ENCODE measurements around the gene PAOX.
"Not testable (repeated sequence)": the region's sequence is repeated elsewhere in the genome, so short reads cannot be mapped to it uniquely, and the experiment has no call there.

The PAOX gene

GRCh38 chr10:133385214-133385613 is 6.2 kb downstream of the PAOX start:
- DNase-seq (ENCODE audit: low read depth in 2 of 2): no peak

- DNase-seq (ENCODE audit: low read depth in 2 of 2): not testable (repeated sequence)
Measured at GRCh38 chr10:133386951-133387350, 7.9 kb downstream of the PAOX start.

DNA sequence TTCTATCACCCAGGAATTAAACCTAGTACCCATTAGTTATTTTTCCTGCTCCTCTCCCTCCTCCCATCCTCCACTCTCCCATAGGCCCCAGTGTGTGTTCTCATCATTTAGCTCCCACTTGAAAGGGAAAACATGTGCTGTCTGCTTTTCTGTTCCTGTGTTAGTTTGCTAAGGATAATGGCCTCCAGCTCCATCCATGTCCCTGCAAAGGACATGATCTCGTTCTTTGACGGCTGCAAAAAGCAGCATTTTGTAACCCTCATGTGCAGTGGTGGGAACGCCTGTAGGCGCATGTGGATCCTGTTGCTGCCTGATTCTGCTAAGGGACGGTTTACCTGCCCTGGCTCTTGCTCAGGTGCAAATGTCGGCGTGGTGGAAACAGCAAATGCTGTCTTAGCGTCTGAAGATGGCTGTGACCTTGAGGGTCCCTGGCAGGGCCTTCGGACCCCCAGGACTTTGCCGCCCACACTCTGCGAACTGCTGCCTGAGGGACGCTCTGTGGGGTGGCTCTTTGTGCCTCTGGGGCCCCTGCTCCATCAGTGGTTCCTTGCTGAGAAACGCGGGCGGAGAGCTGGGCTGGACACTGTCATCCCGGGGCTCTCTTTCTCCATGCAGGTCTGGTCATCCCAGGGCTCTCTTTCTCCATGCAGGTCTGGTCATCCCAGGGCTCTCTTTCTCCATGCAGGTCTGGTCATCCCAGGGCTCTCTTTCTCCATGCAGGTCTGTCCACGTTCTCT is 9.3 kb downstream of the PAOX start:
- DNase-seq (ENCODE audit: low read depth in 2 of 2): no peak

DNA sequence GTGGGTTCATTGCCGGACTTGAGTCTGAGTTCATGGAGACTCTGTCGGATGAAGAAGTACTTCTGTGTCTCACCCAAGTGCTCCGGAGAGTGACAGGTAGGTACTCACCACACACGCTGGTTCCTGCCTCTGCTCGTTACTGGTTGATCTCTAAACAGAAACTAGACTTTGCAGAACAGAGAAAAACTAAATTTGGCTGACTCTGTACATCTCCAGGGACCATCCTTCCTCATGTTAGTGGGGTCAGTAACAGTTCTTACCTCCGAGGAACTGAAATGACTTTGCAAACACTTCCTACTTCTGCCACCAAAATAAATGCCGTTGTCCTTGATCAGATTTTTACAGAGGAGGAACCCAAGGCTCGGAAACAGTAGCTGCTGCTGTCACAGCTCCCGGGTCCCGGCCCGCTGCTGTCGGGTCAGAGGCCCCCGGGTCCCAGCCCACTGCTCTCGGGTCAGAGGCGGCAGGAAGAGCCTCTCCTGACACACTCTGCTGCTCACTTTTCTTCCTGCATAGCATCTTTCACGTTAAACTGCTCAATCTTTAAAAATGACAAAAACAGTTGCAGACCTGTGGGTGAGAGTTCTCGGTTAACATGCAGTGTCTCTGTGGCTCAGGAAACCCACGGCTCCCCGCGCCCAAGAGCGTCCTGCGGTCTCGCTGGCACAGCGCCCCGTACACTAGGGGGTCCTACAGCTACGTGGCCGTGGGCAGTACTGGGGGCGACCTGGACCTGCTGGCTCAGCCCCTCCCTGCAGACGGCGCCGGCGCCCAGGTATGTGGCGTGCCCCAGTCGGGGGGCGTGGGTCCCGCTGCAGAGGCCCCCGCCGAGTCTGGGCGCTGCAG is 10.1 kb downstream of the PAOX start:
- no peak for DNase-seq (ENCODE audit: low read depth in 2 of 2)

DNA sequence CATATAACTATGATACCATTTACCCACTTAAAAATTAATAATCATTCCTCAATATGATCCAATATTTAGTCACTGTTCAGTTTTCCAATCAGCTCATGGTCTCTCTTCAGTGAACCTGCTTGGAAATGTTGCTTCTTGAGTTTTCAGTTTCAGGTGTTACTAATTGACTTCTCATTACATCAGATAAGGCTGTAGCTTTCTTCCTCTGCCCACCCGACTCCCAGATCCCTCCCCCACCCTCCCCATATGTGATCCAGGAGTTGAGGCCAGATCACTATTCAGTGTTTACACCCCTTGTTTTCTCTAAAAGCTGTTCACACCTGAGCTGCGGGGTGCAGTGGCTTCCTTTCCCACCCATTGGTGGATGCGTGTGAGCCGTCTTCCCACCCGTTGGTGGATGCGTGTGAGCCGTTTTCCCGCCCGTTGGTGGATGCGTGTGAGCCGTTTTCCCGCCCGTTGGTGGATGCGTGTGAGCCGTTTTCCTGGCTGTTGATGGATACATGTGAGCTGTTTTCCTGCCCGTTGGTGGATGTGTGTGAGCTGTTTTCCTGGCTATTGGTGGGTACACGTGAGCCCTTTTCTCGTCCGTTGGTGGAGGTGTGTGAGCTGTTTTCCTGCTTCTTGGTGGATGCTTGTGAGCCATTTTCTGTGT is 11.7 kb downstream of the PAOX start:
- DNase-seq (ENCODE audit: low read depth in 2 of 2): no peak

DNA sequence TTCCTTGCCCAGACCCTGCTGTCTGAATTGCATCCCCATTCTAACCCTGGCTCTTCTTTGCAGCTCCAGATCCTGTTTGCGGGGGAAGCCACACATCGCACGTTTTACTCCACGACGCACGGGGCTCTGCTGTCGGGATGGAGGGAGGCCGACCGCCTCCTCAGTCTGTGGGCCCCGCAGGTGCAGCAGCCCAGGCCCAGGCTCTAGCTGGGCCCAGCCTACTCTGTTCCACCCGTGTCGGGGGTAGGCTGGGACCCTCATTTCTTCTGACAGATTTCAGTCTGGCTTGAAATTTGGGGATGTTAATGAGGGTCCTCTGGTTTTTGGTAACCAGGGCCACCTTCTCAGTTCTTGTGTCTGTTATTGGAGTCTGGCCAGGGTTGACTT is 12.2 kb downstream of the PAOX start:
- no peak for DNase-seq (ENCODE audit: low read depth in 2 of 2)

- DNase-seq (ENCODE audit: low read depth in 2 of 2): no peak
Measured at GRCh38 chr10:133391761-133392518, 12.9 kb downstream of the PAOX start.

DNA sequence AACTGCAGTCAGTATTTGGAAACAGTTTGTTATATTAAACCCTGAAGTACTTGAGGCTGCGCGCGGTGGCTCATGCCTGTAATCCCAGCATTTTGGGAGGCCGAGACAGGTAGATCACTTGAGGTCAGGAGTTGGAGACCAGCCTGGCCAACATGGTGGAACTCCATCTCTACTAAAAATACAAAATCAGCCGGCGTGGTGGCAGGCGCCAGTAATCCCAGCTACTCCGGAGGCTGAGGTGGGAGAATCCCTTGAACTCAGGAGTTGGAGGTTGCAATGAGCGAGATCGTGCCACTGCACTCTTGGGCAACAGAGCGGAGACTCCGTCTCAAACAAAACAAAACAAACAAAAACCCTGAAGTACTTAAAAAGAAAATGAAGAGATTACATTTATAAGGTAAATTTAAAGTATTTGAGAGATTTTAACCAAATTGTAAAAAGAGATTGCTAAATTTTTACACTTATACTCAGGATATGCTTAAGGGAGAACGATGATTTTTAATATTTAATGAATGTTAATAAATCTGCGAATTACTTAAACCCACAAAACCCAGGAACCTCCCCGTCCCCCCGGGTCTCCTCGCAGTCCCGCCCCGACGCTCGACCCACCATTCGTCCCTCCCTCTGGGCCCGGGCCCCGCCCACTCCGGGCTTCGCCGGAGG is 14.5 kb downstream of the PAOX start:
- peak in 1 of 2 donors; percentile 92 for DNase-seq (ENCODE audit: low read depth in 2 of 2)

GRCh38 chr10:133394064-133394663 is 15.1 kb downstream of the PAOX start, which contains the start of gene MTG1:
Gene MTG1, plus strand, starts transcription at chr10:133394157. Its CDS starts 64 bp downstream, at chr10:133394221.
- DNase-seq (ENCODE audit: low read depth in 2 of 2): peak in 1 of 2 donors; percentile 82

DNA sequence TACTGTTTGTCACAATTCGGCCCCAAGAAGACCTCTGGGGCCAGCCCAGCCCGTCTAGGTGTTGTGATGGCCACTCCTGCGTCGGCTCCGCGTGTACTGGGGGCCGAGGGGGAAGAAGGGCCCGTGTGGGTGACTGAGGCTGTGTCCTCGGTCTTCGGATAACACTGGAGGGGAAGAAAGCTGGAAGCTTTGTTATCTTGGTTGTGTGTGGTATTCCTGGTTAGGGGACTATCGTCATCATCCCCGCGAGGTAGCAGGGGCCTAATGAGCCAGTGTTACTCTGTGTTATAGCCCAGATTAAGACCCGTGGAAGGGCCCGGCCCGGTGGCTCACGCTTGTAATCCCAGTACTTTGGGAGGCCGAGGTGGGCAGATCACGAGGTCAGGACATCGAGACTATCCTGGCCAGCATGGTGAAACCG is 15.7 kb downstream of the PAOX start:
- no peak for DNase-seq (ENCODE audit: low read depth in 2 of 2)

DNA sequence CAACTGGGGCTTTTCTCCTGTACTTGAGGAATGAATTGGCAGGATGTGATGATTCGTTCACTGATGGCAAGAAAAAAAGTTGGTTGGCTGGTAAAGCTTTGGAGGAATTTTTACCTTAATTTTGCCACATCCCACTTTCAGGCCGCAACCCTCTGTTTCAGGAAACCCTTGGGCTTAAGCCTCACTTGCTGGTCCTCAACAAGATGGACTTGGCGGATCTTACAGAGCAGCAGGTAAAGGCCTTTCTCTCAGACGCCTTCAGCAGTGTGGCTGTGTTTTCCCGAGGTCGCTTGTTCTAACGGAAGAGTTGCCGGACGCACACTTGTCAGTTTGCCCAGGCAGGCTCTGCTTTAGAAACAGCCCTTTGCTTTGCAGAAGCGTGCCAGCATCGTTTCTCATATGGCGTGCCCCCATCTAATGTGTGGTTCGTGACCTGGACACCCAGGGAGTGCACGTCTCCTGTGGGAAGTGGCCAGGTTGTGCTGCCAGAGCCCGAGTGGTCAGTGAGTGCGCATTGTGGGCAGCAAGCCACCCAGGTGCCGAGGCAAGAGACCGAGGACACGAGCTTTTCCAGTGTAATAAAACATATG is 17.1 kb downstream of the PAOX start:
- no peak for DNase-seq (ENCODE audit: low read depth in 2 of 2)

DNA sequence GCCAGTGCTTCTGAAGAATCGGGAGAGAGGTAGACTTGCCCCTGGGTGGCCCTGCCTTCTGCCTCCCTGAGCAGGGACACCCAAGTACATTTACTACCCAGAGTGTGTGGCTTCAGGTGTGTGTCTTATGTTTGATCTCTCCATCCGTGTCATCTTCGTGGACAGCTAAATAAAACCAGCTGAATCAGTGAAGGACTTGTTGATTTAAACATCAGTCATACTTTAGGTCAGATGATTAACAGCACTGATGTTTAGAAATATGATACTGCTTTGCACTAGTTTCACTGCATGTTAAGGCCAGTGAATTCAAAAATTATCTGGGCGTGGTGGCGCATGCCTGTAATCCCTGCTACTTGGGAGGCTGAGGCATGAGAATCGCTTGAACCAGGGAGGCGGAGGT is 18.9 kb downstream of the PAOX start:
- DNase-seq (ENCODE audit: low read depth in 2 of 2): no peak

DNA sequence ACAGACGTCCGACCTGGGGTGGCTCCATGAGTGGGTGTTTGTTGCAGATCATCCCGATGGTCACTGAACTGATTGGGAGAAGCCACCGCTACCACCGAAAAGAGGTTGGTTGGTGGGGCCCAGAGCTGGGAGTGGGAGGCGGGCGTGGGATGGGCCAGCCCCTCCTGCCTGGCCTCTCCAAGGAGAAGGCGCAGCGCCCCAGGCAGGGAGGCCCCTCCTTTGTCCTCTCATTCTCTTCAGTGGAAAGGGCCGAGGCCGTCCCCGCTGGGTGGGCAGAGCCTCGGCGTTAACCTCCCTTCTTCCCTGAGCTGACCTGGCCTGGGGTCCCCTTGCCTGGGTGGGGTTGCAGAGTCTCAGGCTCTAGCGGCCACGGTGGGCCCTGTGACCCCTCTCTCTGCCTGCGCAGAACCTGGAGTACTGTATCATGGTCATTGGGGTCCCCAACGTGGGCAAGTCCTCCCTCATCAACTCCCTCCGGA is 20.1 kb downstream of the PAOX start:
- no peak for DNase-seq (ENCODE audit: low read depth in 2 of 2)

- no peak for DNase-seq (ENCODE audit: low read depth in 2 of 2)
Measured at GRCh38 chr10:133400624-133401424, 21.8 kb downstream of the PAOX start.

DNA sequence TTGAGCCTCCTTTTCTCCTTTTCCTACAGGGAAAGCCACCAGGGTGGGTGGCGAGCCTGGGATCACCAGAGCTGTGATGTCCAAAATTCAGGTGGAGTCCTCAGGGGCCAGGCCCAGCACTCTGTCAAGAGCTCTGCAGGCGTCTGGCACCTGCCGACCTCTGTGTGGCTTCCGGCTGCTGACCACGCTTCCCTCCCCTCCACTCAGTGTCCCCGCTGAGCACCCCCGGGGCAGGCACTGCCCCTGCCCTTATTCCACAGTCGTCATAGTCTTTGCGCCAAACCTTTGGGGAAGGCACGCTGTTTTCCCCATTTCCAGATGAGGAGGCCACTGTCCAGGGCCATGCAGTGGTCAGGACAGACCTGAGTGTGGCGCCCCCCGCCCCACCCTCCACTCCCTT is 22.4 kb downstream of the PAOX start:
- DNase-seq (ENCODE audit: low read depth in 2 of 2): no peak

DNA sequence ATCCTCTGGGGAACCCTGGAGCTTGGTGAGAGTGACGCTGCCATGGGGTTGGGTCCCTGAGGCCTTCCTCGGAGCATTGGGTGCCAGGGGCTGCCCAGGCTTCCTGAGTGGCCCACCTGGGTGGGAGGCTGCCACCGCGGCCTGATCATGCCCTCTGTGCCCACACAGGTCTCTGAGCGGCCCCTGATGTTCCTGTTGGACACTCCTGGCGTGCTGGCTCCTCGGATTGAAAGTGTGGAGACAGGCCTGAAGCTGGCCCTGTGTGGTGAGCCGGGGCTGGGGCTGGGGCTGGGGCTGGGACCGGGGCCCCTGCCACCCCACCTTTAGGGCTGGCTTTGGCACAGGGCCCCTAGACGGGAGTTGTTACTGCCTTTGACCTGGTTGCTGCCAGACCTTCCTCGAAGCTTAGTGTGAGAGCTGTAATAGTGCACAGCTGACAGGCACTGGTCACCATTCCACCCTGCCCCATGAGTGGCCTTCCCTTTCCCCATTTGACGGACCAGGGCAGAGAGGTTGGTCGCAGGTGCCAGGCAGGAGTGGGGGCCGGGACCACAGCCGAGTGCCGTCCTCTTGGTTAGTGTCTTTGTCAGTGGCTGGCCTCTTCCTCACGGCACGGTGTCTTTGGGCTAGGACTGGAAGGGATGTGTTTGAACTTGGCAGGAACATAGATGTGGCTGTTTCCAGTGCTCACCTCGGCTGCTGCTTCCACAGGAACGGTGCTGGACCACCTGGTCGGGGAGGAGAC is 23.1 kb downstream of the PAOX start:
- DNase-seq (ENCODE audit: low read depth in 2 of 2): no peak

DNA sequence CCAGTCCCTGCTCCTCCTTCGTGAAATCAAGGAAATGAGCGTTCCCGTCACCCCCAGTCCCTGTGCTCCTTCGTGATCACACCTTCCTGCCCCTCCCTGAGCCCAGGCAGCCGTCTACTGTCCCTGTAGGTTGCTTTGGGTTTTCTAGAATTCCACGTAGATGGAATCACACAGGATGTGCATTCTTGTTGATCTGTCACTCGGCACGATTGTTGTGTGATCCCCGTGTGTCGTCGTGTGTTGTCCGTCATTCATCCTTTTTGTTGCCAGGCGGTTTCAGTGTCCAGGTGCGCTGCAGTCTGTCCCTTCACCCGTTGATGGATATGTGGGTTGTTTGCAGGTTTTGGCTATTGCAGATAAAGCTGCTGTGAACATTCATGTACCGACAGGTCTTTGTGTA is 24.3 kb downstream of the PAOX start:
- DNase-seq (ENCODE audit: low read depth in 2 of 2): no peak

DNA sequence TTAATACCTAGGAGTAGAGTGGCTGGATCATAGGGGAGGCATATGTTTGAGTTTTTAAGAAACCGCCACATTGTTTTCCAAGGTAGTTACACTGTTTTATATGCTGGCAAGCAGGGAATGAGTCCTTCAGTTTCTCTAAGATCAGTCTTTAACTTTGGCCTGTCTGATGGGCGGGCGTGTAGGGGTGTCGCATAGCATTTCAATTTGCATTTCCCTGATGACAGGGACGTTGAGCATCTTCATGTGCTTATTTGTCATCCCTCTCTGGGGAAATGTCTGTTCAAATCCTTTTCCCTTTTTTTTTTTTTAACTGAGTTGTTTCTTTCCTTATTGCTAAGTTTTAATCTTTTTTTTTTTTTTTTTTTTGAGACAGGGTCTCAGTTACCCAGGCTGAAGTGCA is 24.7 kb downstream of the PAOX start:
- DNase-seq (ENCODE audit: low read depth in 2 of 2): no peak

DNA sequence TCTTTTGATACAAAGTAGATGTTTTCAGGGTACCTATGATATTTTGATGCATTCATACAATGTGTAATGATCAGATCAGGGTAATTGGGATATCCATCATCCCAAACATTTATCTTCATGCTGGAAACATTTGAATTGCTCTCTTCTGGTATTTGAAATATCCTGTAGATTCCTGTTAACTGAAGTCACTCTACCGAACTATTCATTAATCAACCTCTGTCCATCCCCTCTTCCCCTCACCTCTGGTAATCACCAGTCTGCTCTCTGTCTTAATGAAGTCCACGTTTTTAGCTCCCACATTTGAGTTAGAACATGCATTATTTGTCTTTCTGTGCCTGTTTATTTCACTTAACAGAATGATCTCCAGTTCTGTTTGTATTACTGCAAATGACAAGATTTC is 26.2 kb downstream of the PAOX start:
- no peak for DNase-seq (ENCODE audit: low read depth in 2 of 2)

All from stimulated activated CD8-positive, alpha-beta memory T cell treated with anti-CD3 and anti-CD28 coated beads, Interleukin-7, amount 100 ng/mL, for 1 hour (primary cell).